Psoas muscle (tissue), 8 donors: ENCODE results near the gene TOR1B. TPM values are rescaled to one million over a fixed set of nuclear protein-coding genes. Genes with fewer than 3 reads are reported as not detected.
A peak's percentile ranks its signal among the peaks of the same experiment; 100 is the strongest.

Experiments used
- ATAC-seq, 4 donors: fragments of 200-7000 bp; cut with Tn5 transposase; one replicate each; pipeline ENCODE4 v1.9.1; 2020; ENCODE audit warnings: moderate library complexity in 3 of 4, mild to moderate bottlenecking in 2 of 4
- DNase-seq, 2 donors: peaks; one replicate each; pipeline ENCODE4 v3.0.0-alpha.2; 2020
- H3K27ac ChIP-seq: fragments of 200-600 bp; one replicate; pipeline ENCODE4 v1.8.0; 2022
- H3K27me3 ChIP-seq, 3 donors: fragments of 200-600 bp in 1 of 3; one replicate each; pipeline versions ENCODE4 v1.6.1 to v1.8.0; 2013 to 2022; ENCODE audit warnings: low read length in 2 of 3, mild to moderate bottlenecking in 2 of 3, moderate library complexity in 1 of 3; ENCODE audit not compliant: insufficient read depth in 3 of 3
- H3K36me3 ChIP-seq, 2 donors: fragments of 200-600 bp in 1 of 2; one replicate each; pipeline versions ENCODE4 v1.6.1 to v1.8.0; 2013 to 2022; ENCODE audit warnings: low read depth in 1 of 2, mild to moderate bottlenecking in 1 of 2, moderate library complexity in 1 of 2; ENCODE audit not compliant: insufficient read depth in 1 of 2
- H3K4me1 ChIP-seq: fragments of 200-600 bp; one replicate; pipeline ENCODE4 v1.8.0; 2022
- H3K4me3 ChIP-seq: fragments of 200-600 bp; one replicate; pipeline ENCODE4 v1.8.0; 2022; ENCODE audit warnings: mild to moderate bottlenecking
- H3K9me3 ChIP-seq: fragments of 200-600 bp; one replicate; pipeline ENCODE4 v1.8.0; 2022
- CTCF ChIP-seq: fragments of 200-600 bp; IDR thresholded peaks from one replicate; pipeline ENCODE4 v1.8.0; 2022; ENCODE audit warnings: antibody characterized with exemption
- WGBS, 3 donors: extraction: QIAGEN DNeasy Blood & Tissue Kit; methylation state at CpG; one replicate each; pipeline versions ENCODE4 v1.1.6 to v1.1.7; 2013; 5-methylcytosine and 5-hydroxymethylcytosine counted together
- intact Hi-C, 2 donors: fragments of 100-400 bp; cut with DNase I; formaldehyde crosslinking; loops; one replicate each; pipeline versions ENCODE4 v1.11.0 to v1.14.2; 2022
- polyA plus RNA-seq, 3 donors: library from polyadenylated mRNA; stranded (reverse); fragments of 200-250 nt; gene quantifications; one replicate each; pipeline ENCODE4 v1.2.3, GENCODE V29; 2013
- total RNA-seq, 4 donors: library from RNA; stranded (reverse); fragmentation: NEBNext Ultra II Directional in 2 of 4; extraction: Animal tissue kit (Norgen Biotek cat#: 25700) in 2 of 4; gene quantifications; one replicate each; pipeline versions ENCODE4 v1.2.1 to v1.2.4, GENCODE V29; 2021 to 2023
- donor health status: healthy with polysubstance abuse.
- donor health status: DM: no; HTN: no; CAD: no; lungs with moderate emphysema.
- donor health status: Bipolar disorder and iron deficiency.
- donor health status: healthy.
- donor health status: DM: yes; HTN: yes; CAD: no.
- donor health status: DM: no; HTN: no; CAD: no.
- donor health status: DM: no; HTN: no; CAD: no.
- donor health status: DM: yes; HTN: yes; CAD: no.

TOR1B gene
- total and polyA plus RNA-seq, 7 donors = 13.0 to 30.1 (median 14.9) TPM

GRCh38 chr9:129762985-129763926 is 39.7 kb upstream of the TOR1B start:
- Histone ChIP-seq H3K27me3 (peaks cover 0 to 11% (median 2%) of the 10 kb centered on the region in 3 donors), H3K27ac (peak overlapping the region; percentile 53), H3K36me3 (no peaks in the 10 kb centered on the region), H3K4me1 (no peaks in the 10 kb centered on the region), H3K4me3 (no peak overlapping the region), H3K9me3 (no peaks in the 10 kb centered on the region)
- intact Hi-C loops = no loop called here
- WGBS, 3 donors = 68 to 72% (median 71%) methylated on average over 13 of the region's 13 CpGs
- ATAC-seq = peak; percentile 13 to 59 (median 42)
- TF ChIP-seq CTCF = no peak
- DNase-seq = no peak

- WGBS, 3 donors = 77 to 86% (median 86%) methylated on average over 4 of the region's 4 CpGs
- DNase-seq (no peak), ATAC-seq (no peak)
- no peak for TF ChIP-seq CTCF
- intact Hi-C loops = no loop called here
- H3K9me3 ChIP-seq = no peaks in the 10 kb centered on the region
- H3K4me3 ChIP-seq = no peak overlapping the region
- H3K36me3 ChIP-seq = no peaks in the 10 kb centered on the region
- no peaks in the 10 kb centered on the region for H3K27me3 ChIP-seq
- no peaks in the 10 kb centered on the region for H3K4me1 ChIP-seq
- H3K27ac ChIP-seq = no peak overlapping the region
These were observed 37.1 kb upstream of the TOR1B start for GRCh38 chr9:129765764-129766317.

GRCh38 chr9:129768486-129768885 is 34.5 kb upstream of the TOR1B start:
- ATAC-seq = no peak
- 93 to 95% (median 94%) methylated on average over 6 of the region's 6 CpGs for WGBS, 3 donors
- Histone ChIP-seq H3K27me3 (peaks cover 0 to 3% (median 0%) of the 10 kb centered on the region in 3 donors), H3K4me3 (no peak overlapping the region), H3K4me1 (no peaks in the 10 kb centered on the region), H3K9me3 (no peaks in the 10 kb centered on the region), H3K36me3 (no peaks in the 10 kb centered on the region), H3K27ac (no peak overlapping the region)
- no peak for TF ChIP-seq CTCF
- DNase-seq = no peak
- intact Hi-C loops = no loop called here

GRCh38 chr9:129769669-129770068 is 33.3 kb upstream of the TOR1B start:
- TF ChIP-seq CTCF = no peak
- DNase-seq (no peak), ATAC-seq (no peak)
- peaks cover 0 to 5% (median 0%) of the 10 kb centered on the region in 3 donors for H3K27me3 ChIP-seq
- H3K36me3 ChIP-seq = no peaks in the 10 kb centered on the region
- no peak overlapping the region for H3K27ac ChIP-seq
- H3K9me3 ChIP-seq = no peaks in the 10 kb centered on the region
- intact Hi-C loops = no loop called here
- no peaks in the 10 kb centered on the region for H3K4me1 ChIP-seq
- 79 to 87% (median 81%) methylated on average over 5 of the region's 5 CpGs for WGBS, 3 donors
- no peak overlapping the region for H3K4me3 ChIP-seq
